DMS153 (cell line): ENCODE data around the gene IL18BP.

Source experiments
- DNase-seq: peaks from one replicate; lab custom pipeline; 2025; lab: John Stamatoyannopoulos, UW

The IL18BP gene

GRCh38 chr11:71996946-71997345, 1.8 kb upstream of the IL18BP start:
- DNase-seq: no peak

GRCh38 chr11:71997594-71997993, 1.1 kb upstream of the IL18BP start:
- DNase-seq: no peak

- DNase-seq: no peak
Measured at GRCh38 chr11:71998061-71998460, 648 bp upstream of the IL18BP start.

GRCh38 chr11:71999362-71999761, 653 bp downstream of the IL18BP start:
- DNase-seq: no peak

- DNase-seq: no peak
Measured at GRCh38 chr11:71999798-72000197, 1.1 kb downstream of the IL18BP start.

- DNase-seq: no peak
Measured at GRCh38 chr11:72000202-72000867, 1.6 kb downstream of the IL18BP start.

GRCh38 chr11:72001285-72001684, 2.6 kb downstream of the IL18BP start:
- DNase-seq: no peak

GRCh38 chr11:72001834-72002591, 3.3 kb downstream of the IL18BP start:
- no peak for DNase-seq

- DNase-seq: no peak
Measured at GRCh38 chr11:72002841-72003775, 4.4 kb downstream of the IL18BP start.

GRCh38 chr11:72003776-72004171, 5.1 kb downstream of the IL18BP start:
- no peak for DNase-seq

- no peak for DNase-seq
Measured at GRCh38 chr11:72004515-72005346, 6.0 kb downstream of the IL18BP start.

- DNase-seq: no peak
Measured at GRCh38 chr11:72005347-72006260, 6.9 kb downstream of the IL18BP start.

GRCh38 chr11:72006309-72007088, 7.8 kb downstream of the IL18BP start:
- DNase-seq: no peak

- DNase-seq: no peak
Measured at GRCh38 chr11:72007089-72007476, 8.4 kb downstream of the IL18BP start.

- no peak for DNase-seq
Measured at GRCh38 chr11:72007587-72007986, 8.9 kb downstream of the IL18BP start.

- DNase-seq: no peak
Measured at GRCh38 chr11:72008728-72009127, 10.0 kb downstream of the IL18BP start.

GRCh38 chr11:72009156-72009555, 10.4 kb downstream of the IL18BP start:
- DNase-seq: no peak

GRCh38 chr11:72010529-72011233, 12.0 kb downstream of the IL18BP start:
- no peak for DNase-seq

- no peak for DNase-seq
Measured at GRCh38 chr11:72012091-72012630, 13.5 kb downstream of the IL18BP start.
